Mucosa of stomach (tissue), 1 donor: ENCODE results near the gene WEE1.
"Not testable (repeated sequence)": the region's sequence is repeated elsewhere in the genome, so short reads cannot be mapped to it uniquely, and the experiment has no call there.

Experiments
- H3K27me3 ChIP-seq: one replicate; pipeline ENCODE4 v1.7.0; 2013; ENCODE audit warnings: mild to moderate bottlenecking, low read length; ENCODE audit not compliant: control insufficient read depth, insufficient read depth
- H3K36me3 ChIP-seq: one replicate; pipeline ENCODE4 v1.7.0; 2013; ENCODE audit warnings: low read length; ENCODE audit not compliant: control insufficient read depth, insufficient read depth
- H3K4me1 ChIP-seq: one replicate; pipeline ENCODE4 v1.7.0; 2013; ENCODE audit warnings: mild to moderate bottlenecking, low read length; ENCODE audit not compliant: control insufficient read depth, insufficient read depth
- H3K4me3 ChIP-seq: one replicate; pipeline ENCODE4 v1.7.0; 2013; ENCODE audit warnings: low read length
- H3K9ac ChIP-seq: one replicate; pipeline ENCODE4 v1.7.0; 2013; ENCODE audit warnings: mild to moderate bottlenecking, low read length, moderate library complexity
- H3K9me3 ChIP-seq: one replicate; pipeline ENCODE4 v1.7.0; 2013; ENCODE audit warnings: mild to moderate bottlenecking, low read length, moderate library complexity; ENCODE audit not compliant: control insufficient read depth
- donor health status: Pancreatic carcinoma.

The WEE1 gene

DNA sequence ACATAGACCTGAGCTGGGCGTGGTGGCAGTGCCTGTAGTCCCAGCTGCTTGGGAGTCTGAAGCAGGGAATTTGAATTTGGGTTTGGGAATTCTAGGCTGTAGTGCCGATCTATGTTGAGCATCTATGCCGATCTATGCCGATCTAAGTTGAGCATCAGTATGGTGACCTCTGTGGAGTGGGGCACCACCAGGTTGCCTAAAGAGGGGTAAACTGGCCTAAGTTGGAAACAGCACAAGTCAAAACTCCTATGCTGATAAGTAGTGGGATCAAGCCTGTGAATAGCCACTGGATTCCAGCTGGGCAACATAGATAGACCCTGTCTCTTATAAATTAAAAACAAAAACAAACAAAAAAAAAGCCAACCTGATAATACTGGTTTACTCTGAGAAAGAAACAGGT lies 7.4 kb downstream of the WEE1 start:
- Histone ChIP-seq H3K27me3 (no peaks in the 10 kb centered on the region), H3K4me3 (no peak overlapping the region), H3K9ac (no peak overlapping the region), H3K4me1 (no peaks in the 10 kb centered on the region), H3K36me3 (peaks cover 7% of the 10 kb centered on the region), H3K9me3 (no peaks in the 10 kb centered on the region)

DNA sequence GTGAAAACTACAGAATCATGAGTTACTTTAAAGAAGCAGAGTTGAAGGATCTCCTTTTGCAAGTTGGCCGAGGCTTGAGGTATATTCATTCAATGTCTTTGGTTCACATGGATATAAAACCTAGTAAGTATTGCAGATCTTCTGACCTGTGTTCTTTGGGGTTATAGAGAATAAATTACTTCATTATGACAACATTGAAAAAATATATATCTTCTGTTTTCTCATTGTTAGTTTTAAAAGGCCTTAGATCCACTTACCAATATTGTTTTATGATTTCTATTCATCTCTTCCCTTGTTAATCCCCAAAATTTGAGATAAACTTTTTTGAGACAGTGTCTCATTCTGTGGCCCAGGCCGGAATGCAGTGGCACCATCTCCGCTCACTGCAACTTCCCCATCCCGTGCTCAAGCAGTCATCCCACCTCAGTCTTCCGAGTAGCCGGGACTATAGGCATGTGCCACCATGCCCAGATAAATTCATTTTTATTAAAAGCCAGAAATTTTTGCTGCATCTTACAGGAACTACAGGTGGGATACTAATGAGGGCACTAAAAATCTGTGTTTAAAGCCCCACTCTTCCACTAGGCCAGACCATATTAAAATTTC lies 8.2 kb downstream of the WEE1 start:
- Histone ChIP-seq H3K36me3 (peaks cover 7% of the 10 kb centered on the region), H3K4me1 (no peaks in the 10 kb centered on the region), H3K9ac (no peak overlapping the region), H3K27me3 (no peaks in the 10 kb centered on the region), H3K9me3 (no peaks in the 10 kb centered on the region), H3K4me3 (no peak overlapping the region)

- H3K36me3 ChIP-seq: no peaks in the 10 kb centered on the region
- no peak overlapping the region for H3K9ac ChIP-seq
- H3K4me1 ChIP-seq: no peaks in the 10 kb centered on the region
- H3K9me3 ChIP-seq: no peaks in the 10 kb centered on the region
- H3K4me3 ChIP-seq: no peak overlapping the region
- no peaks in the 10 kb centered on the region for H3K27me3 ChIP-seq
Measured at GRCh38 chr11:9590717-9591116, 17.2 kb downstream of the WEE1 start.

DNA sequence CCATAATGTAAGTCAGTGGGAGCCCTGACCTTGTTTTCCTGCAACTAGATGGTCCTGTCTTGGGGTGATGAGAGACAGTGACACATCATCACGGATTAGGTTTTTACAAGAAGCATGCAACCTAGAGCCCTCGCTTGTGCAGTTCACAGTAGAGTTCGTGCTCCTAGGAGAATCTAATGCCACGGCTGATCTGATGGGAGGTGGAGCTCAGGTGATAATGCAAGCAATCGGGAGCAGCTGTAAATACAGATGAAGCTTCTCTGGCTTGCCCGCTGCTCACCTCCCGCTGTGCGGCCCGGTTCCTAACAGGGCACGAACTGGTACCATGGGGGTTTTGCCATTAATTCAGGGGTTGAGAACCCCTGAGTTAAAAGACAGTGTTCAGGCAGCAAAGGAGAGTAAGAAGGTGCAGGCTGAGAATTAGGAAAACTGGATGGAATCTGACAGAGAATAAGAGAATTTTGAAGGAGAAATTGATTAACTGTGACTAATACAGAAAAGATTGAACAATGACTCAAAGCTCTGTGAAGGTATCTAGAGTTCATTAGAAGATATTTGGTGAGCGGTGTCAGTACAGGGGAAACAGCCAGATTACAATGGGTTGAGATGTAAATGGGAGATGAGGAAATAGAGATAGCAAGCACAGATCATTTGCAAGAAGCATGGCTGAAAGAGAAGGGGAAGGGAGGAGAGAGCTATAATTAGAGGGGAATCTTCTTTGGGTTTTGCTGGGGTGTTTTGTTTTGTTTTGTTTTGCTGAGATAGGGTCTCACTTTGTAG lies 21.0 kb downstream of the WEE1 start:
- Histone ChIP-seq H3K27me3 (no peaks in the 10 kb centered on the region), H3K9ac (no peak overlapping the region), H3K4me1 (no peaks in the 10 kb centered on the region), H3K9me3 (no peaks in the 10 kb centered on the region), H3K36me3 (no peaks in the 10 kb centered on the region), H3K4me3 (no peak overlapping the region)

GRCh38 chr11:9596926-9597464 lies 23.5 kb downstream of the WEE1 start:
- no peak overlapping the region for H3K9ac ChIP-seq
- H3K4me3 ChIP-seq: no peak overlapping the region
- H3K36me3 ChIP-seq: no peaks in the 10 kb centered on the region
- no peaks in the 10 kb centered on the region for H3K4me1 ChIP-seq
- no peaks in the 10 kb centered on the region for H3K9me3 ChIP-seq
- H3K27me3 ChIP-seq: no peaks in the 10 kb centered on the region

- no peaks in the 10 kb centered on the region for H3K9me3 ChIP-seq
- no peaks in the 10 kb centered on the region for H3K36me3 ChIP-seq
- H3K27me3 ChIP-seq: no peaks in the 10 kb centered on the region
- no peak overlapping the region for H3K4me3 ChIP-seq
- no peaks in the 10 kb centered on the region for H3K4me1 ChIP-seq
- H3K9ac ChIP-seq: no peak overlapping the region
Measured at GRCh38 chr11:9600166-9600565, 26.7 kb downstream of the WEE1 start.

- no peaks in the 10 kb centered on the region for H3K4me1 ChIP-seq
- H3K4me3 ChIP-seq: no peak overlapping the region
- H3K36me3 ChIP-seq: no peaks in the 10 kb centered on the region
Measured at GRCh38 chr11:9600644-9601036, 27.2 kb downstream of the WEE1 start.

GRCh38 chr11:9601037-9601875 lies 27.8 kb downstream of the WEE1 start:
- Histone ChIP-seq H3K36me3 (no peaks in the 10 kb centered on the region), H3K4me1 (no peaks in the 10 kb centered on the region), H3K9ac (no peak overlapping the region), H3K4me3 (no peak overlapping the region), H3K9me3 (no peaks in the 10 kb centered on the region), H3K27me3 (no peaks in the 10 kb centered on the region)

More at GRCh38 chr11:9600644-9601036, 27.2 kb downstream of the WEE1 start:
- H3K9ac ChIP-seq: no peak overlapping the region
- H3K27me3 ChIP-seq: no peaks in the 10 kb centered on the region
- no peaks in the 10 kb centered on the region for H3K9me3 ChIP-seq

DNA sequence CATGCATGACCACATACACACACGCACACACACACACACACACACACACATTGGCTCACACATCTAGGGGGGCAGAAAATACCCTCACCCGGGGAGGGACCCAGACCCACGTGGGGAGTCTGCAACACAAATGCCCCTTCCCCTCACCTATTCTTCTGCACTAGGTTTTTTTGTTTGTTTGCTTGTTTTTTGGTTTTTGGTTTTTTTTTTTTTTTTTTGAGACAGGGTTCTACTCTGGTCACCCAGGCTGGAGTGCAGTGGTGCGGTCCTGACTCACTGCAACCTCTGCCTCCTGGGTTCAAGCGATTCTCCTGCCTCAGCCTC lies 28.4 kb downstream of the WEE1 start:
- Histone ChIP-seq H3K4me3 (no peak overlapping the region), H3K9ac (no peak overlapping the region), H3K4me1 (no peaks in the 10 kb centered on the region)

GRCh38 chr11:9603214-9603613 lies 29.7 kb downstream of the WEE1 start:
- H3K27me3 ChIP-seq, H3K4me1 ChIP-seq, H3K9me3 ChIP-seq, H3K4me3 ChIP-seq, H3K36me3 ChIP-seq, H3K9ac ChIP-seq: not testable (repeated sequence)

More for the DNA sequence above, 28.4 kb downstream of the WEE1 start:
- Histone ChIP-seq H3K9me3 (no peaks in the 10 kb centered on the region), H3K27me3 (no peaks in the 10 kb centered on the region), H3K36me3 (no peaks in the 10 kb centered on the region)

DNA sequence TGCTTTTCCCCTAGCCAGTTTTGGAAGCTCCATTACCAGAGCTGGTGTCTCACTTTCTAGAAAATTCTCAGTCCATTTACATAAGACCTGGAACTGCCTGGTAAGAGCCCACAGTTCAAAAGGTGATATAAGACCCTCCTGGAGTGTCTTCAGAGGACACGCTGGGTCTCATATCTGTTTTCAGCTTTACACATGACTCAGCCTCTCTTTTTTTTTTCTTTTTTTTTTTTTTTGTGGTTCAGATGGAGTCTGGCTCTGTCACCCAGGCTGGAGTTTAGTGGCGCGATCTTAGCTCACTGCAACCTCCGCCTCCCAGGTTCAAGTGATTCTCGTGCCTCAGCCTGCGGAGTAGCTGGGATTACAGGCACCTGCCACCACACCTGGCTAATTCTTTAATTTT lies 30.7 kb downstream of the WEE1 start:
- H3K4me1 ChIP-seq: no peaks in the 10 kb centered on the region
- H3K4me3 ChIP-seq: no peak overlapping the region
- H3K9ac ChIP-seq: no peak overlapping the region
- H3K27me3 ChIP-seq: no peaks in the 10 kb centered on the region
- H3K9me3 ChIP-seq: no peaks in the 10 kb centered on the region
- no peaks in the 10 kb centered on the region for H3K36me3 ChIP-seq

- Histone ChIP-seq H3K9me3 (no peaks in the 10 kb centered on the region), H3K9ac (no peak overlapping the region), H3K4me3 (no peak overlapping the region), H3K4me1 (no peaks in the 10 kb centered on the region), H3K27me3 (no peaks in the 10 kb centered on the region), H3K36me3 (no peaks in the 10 kb centered on the region)
Measured at GRCh38 chr11:9605742-9606141, 32.3 kb downstream of the WEE1 start.
